COR-L47 (cell line): Measurements from ENCODE around the gene VOPP1.
A peak's percentile ranks its signal among the peaks of the same experiment; 100 is the strongest.

Experiments
- DNase-seq: peaks from one replicate; lab custom pipeline; 2025; lab: John Stamatoyannopoulos, UW

VOPP1 gene

DNA sequence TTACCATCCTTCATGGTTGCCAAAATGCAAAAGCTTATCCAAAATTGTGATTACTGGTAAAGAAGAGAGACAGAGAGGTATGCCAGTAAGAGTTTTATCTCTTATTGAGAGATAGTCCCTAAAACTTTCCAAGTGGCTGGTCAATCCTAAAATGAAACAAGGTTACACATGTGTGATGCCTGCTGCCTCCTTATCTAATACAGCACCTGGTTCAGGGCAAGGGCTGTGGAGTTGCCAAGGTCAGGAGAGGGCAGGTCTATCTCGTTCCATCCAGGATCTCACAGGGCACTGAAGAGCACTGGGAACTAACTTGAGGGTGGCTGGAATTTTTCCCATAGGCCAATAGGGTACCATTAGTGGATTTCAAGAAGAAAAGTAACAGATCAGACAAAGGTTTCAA lies 18.3 kb downstream of the VOPP1 start:
- DNase-seq: no peak

DNA sequence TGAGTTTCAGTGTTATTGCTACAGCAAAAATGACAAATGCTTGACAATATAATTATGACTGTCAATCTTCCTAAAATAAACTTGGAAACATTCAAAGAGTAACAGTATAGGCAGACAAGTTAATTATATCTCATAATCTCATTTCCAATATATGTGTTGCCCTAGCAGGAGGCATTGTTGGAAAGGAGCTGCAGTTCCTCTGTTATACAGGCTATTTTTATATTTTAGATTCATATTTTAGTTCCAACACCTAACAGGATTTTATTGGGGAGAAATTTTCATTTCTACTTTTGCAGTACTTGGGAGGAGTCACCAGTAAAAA lies 19.3 kb downstream of the VOPP1 start:
- DNase-seq: no peak

DNA sequence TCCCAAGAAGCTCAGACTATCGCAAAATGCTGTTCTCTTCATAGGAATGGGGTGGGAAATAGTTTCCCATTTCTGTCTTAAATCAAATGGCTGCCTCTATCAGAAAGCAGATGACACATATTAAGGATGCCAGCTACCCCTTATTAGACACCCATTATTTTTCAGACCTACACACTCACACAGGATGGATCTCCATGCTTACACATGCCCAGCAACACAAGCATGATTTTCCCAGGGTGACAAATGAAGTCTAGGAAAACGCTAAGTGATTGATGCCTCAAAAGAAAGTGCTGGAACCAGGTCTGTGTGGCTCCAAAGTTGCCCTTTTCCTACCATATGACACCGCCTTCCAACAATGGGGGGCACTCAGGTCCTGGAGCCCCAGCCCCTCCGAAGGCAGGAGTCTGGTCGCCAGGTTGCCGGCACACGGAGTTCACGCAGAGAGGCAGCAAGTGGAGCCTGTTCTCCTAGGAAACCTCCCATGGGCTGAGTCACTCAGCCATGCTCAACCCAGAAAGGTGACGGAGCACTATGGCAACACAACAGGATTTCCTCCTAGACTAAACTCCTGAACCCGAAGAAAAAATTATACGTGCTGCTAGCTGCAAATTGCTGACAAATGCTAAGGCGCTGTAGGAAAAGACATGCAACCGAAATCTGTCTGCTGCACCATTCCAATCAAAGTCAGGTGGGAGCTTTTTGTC lies 19.8 kb downstream of the VOPP1 start:
- DNase-seq: peak; percentile 58

DNA sequence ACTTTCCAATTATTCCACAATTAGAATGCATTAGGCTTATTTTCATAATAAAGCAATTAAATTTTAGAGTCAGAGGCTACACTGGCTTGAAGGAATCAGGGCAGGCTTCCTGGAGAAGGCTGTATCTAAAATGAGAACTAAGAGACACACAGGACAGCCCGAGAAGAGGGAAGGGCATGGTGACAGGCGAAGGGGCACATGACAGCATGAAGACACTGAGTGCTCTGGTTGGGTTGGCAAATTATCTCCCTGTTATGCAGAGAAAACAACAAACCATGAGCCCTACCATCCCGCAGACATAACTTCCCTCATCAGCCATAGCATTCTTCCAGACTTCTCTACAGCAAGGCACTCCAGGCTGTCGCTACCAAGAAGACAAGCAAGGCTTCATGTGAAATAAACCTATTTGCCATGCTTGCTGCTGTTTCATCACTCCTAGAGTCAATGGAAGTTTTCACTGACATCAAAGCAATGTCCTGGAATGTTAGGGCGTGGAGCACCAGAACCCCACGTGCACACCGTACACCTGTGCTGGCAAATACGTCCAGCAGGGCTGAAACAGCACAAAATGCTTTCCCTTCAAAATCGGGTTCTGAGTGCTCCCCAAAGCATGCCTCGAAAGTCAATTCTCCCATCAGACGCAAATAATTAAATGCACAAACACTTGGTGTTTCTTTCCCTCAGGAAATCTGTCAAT lies 21.3 kb downstream of the VOPP1 start:
- no peak for DNase-seq

DNA sequence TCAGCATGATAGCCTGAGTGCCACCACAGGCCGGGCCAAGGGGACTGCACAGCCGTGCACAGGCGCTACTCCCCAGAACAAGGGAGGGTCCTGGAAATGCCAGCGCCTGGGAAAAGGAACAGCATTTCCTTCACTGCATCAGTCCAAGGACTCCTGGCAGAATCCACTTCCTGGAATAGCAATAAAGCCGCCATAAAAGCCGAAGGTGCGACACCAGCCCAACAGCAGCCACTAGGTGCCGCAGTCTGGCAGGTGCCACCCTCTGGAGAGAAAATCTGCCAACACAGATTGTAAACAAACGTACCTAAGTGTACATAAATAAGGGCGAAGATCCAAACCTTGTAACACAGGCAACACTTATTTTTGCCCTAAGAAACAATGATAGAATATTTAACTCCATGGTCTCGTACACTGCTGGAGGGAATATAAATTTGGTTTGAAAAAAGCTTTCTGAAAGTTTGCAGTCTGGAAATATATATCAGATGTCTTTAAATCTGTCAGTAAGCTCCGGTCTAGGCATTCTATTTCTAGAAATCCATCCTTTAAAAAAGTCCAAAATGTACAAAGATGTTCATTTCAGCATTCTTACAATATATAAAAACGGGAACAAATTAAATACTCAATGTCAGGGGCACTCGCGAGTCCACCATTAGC lies 22.2 kb downstream of the VOPP1 start:
- DNase-seq: peak; percentile 81

DNA sequence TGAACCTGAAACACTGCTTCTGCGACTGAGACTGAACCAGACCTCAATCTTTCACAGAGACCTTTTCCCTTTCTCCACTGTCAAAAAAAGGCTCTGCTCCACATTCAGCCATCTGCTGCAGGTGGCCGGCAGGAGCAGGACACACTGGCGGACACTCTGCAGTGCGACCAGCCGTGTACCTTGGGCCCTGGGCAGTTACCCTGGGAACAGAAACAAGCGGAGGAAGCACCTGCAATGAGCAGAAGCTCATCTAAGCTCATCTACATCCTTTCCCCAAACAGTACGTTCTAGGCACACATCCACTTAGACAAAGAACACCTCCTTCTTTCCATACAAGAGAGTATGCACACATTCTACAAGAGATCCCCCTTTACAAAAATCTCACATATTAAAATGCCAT lies 22.8 kb downstream of the VOPP1 start:
- no peak for DNase-seq

DNA sequence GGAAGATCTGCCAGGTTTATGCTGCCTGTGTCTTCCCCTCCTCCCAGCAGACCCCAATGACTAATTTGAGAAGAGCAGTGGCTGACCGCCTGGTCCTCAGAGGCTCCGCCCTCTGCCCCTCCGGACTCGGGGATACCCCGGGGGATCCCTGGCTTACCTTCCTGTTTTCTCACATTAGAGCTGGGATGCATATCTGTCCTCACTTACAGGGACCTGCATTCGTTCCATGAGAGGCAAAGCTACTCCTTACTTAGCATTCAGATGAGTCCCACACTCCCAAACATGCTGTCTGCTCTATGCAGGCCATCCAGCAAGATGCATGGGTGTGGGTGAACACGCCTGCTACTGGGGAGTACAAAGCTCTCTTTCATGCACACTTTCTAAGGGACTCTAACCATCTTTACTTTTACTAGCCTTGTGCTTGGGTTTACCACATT lies 24.0 kb downstream of the VOPP1 start:
- DNase-seq: no peak

DNA sequence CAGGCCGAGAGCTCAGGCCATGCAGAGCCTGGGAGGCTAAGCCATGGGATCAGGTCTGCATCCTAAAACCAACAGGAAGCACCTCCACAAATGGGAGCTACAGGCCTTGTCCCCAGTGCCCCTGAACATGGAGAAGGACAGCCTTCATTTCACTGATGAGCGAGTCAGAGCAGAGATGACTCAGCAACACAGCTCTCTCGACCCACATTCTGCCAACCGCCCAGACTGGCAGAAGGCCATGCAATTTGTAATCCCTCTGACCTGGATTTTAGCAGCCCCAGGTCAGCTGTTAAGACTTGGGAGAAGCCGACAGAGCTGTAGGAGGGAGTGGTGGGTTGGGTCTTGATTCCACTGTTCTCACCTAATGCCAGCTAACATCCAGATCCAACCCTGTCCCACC lies 25.5 kb downstream of the VOPP1 start:
- DNase-seq: peak; percentile 30

DNA sequence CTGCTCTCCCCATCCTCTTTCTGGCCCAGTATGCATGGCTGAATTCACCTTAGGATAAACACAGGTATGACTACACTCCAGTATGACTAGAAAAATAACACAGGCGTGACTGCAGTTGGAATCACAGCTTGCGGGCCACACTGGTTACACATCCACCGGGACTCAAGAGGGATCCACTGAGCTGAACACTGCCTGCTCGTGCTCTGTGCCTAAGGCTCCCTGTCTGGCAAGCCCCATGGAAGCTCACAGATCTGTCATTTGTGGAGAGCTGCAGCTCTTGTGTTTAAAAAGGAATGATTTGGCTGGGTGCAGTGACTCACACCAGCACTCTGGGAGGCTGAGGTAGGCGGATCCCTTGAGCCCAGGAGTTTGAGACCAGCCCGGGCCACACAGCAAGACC lies 26.8 kb downstream of the VOPP1 start:
- no peak for DNase-seq

DNA sequence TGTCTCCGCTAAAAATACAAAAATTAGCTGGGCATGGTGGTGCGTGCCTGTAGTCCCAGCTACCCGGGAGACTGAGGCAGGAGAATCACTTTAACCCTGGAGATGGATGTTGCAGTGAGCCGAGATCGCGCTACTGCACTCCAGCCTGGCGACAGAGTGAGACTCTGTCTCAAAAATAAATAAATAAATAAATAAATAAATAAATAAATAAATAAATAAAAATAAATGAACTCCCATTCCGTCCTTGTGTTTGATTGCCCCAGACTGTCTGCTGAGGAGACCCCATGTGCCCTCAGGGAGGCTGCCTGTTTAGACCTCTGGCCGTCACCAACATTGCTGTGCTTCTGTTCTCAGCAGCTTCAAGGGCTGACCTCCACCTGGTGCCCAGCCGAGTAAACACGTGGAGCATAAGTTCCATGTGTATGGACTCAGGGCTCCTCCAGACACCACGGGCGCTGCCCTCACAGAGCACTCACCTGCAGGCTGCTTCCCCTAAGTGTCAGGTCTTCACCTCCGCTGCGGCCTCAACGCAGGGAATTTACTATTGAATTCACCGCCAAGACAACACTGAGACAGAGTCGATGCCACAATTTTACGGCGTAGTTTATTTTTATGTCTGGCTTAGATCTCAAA lies 32.0 kb downstream of the VOPP1 start:
- no peak for DNase-seq

DNA sequence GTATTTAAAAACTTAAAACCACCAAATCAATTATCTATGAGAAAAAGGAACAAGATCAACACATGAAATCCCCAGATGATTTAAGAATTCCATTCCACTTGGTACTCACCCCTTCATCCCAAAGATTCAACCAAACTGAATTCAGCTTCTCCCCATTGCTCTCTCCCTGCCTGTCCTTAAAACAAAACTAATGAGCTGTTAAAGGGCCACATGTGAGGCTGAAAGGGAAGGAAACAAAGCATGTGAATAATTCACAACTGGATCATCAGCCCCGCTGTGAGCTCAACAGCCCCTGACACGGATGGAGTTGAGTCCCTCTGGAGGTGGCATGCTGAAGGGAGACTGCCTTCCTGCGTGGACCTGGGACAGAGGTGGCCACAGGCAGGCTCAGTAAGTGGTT lies 32.9 kb downstream of the VOPP1 start:
- no peak for DNase-seq

DNA sequence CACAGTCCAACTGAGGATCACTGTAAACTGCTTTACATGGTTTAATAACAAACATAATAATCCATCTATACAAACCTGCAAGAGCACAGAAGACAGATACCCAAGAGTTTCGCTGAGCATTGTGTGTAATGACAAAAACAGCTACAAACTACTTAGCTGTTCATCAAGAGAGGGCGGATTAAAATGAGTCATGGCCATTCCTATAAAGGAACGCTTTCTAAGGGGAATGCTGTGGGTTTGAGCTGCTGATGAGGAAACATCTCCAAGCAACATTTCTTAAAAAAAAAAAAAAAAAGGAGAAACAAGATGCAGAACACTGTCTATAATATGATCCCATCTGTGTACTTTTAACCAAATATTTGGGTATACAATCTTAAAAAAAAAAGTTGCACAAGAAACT lies 33.8 kb downstream of the VOPP1 start:
- no peak for DNase-seq

DNA sequence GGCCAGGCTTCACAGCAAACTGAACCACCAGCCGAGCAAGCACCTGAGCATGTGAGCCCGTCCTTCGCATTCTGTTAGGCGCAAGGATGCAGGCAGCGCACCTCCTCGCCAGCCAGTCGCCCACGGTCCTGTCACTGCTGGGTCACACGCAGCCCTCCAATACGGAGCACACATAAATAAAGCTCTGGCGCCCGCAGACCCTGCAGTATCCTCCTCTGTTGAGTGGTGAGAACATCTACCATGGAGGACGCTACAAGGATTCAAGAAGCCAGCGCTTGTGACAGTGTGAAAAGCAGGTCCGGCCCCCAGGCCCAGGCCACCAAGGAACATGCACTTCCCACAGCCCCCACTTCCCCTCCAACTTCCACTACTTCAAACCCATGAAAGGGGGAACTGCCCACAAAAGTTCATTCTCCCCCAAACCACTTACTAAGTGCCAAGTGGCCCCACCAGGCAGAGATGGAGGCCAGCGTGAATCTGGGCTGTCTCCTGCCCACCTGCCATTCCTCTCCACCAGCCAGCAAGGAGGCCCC lies 34.8 kb downstream of the VOPP1 start:
- DNase-seq: no peak

DNA sequence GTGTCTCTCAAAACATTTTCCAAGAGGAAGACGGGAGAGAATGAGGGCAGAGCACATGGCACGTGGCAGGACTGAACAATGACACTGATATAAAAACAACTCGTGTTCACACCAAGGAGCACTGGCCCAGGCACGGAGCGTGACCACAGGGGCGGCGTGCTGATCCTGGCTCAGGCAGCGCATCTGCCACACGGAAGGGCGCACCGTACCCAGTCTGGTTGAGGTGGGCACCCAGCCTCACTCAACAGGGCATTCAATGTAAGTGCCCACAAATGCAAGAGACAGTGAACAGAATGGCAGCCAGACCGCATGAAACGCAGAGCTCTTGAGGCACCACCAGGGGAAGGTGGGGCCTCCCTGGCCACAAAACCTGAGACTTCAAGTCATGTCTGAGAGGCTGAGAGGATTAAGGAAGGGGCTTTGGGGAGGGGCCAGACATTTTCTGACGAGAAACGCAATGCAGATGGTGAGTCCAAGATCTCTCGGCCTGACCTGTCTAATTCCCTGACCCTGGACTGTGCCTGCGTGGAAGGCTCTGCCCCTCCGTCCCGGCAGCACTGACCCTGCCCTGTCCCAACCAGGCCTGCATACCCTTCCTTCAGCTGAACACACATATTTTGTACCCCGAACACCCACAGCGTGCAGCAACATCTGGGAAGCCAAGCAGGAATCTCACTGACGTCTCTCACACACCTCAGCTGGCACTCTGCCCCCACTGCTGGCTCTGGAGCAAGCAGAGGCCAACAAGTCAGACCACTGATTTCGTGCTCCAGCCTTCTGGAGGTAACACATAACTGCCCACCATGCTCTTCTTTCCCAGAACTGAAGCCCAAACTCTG lies 35.5 kb downstream of the VOPP1 start:
- no peak for DNase-seq

DNA sequence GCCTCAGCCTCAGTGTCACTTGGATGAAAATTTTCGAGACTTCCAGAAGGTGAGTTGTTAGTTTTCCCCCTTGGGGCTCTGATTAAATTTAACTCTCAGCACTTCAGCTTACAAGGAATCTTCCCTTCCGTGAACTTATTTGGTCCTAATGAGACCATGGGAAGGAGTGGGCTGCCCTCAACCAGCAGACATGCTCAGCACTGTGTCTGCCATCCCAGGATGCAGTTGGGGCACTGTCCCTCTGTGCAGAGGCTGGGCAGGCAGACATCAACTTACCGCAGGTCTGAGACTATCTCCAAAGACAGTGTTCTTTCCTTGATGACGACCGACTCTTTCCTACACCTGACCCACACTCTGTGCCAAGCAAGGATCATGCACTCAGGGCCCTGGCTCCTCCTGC lies 36.7 kb downstream of the VOPP1 start:
- DNase-seq: no peak

DNA sequence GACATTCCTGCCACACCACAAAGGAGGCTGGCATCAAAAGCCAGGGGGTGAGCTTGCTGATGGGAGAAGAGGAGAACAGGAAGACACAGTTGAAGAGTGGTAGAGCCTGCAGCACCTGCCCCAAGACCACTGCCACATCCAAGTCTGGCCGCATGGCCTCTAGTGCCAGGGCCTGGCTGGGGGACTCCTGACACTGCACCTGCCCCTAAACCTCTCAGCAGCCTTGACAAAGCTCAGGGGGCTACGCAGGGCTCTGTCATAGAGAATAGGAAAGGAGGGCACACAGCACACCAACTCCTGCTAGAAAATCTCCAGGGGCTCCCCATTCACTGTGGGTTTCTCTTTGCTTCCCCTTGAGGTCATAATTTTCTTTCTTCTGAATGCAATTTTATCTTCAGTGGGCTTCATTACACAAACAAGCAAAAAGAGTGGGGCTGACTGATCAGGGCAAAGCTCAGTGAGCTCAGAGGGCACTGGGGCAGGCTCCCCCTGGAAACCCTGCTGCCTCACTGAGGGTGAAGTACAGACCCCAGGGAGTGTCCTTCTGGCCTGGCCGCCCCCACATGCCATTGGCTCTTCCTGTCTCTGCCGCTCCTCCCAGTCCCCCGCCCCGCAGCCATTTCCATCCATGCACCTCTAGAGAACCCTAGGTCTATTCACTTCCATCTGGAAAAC lies 37.2 kb downstream of the VOPP1 start:
- no peak for DNase-seq

DNA sequence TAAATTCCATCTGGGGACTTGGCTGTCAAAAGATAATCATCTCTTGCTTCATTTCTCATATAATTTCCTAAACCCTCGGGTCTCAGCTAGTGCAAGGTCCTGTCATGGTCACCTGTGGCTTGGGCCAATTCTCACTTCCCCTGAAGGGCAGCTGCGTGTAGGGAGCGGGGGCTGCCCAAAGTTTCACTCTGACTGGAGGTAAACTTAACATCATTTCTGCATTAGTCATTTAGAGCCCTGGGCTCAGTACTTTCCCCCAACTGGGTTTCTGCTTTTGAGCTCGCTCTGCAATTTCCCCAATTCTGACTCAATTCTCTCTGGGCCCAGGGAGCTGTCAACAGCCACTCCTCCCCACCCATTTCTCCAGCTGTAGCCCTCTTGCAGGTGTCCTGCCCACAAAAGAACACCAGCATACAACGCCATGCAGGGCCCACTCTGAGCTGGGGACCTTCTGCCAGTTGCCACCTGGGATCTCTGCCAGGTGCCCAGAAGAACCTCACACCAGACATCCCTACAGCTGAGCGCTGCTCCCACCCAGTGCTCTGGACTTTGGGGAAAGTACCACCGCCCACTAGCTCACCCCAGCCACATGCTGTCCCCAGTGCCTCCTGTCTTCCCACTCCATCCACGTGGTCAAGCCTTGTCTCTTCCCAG lies 37.9 kb downstream of the VOPP1 start:
- DNase-seq: no peak

DNA sequence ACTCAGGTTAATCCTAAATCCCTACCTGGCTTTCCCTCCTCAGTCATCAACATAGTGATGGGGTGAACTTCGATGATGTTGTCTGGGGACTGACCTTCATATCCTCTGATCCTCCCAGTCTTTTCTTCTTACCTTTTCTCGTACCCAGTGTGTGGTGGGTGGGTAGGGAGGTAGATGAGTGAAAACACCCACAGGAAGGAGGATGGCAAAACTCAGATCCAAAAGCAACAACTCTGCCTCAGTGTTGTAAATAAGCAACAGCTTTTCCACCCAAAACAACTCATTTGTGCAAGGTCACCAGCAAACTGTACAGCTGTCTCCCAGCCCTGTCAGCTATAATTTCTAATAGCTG lies 38.6 kb downstream of the VOPP1 start:
- DNase-seq: no peak

DNA sequence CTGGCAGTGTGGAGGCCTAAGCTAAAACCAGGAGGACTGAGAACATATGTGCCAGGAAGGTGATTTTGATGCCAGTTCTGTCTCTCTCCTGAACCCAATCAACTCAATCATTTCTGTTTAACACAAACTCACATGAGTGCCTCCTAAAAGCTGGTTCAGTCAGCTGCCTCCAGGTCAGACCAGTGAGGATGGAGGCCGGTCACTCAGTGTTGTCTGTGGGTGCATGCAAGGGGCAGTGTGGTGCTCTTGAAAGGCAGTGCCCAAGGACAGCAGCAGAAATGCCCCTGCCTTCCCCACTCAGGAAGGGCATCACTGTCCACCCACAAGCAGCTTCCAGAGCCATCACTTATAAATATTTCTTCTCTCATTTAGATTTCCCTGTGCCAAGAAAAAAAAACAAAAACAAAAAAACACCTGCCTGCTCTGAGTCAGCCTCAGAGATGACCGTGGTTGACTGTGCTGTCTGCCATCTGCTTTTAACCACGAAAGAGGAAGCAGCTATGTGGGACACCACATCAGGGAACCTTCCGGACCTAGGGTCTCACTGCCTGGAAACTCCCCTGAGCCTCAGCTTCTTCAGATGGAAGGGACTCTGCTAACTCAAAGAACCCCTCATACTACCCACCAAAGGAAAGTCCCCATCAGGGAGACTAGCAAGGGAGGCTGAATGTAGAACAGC lies 39.1 kb downstream of the VOPP1 start:
- DNase-seq: no peak
